ENCODE data around the gene EDA.
"Not testable (repeated sequence)": the region's sequence is repeated elsewhere in the genome, so short reads cannot be mapped to it uniquely, and the experiment has no call there.

Gene EDA

DNA sequence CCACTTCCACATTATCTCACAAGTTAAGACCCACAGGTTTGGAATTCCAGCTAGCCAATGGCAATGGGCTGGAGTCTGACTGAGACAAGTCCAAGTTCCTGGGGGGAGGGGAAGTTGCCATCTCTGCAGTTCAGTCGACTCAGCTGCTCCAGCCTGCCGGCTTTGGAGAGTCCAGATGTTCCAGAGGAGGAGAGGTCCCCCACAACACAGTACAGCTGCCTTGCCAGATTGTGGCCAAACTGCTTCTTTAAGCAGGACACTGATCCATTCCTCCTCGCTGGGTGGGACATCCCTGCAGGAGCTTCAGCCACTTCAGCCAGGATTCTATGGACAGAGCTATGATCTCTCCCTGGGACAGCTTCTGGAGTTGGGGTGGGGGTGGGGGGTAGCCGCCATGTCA is 199.2 kb downstream of the EDA start:
- Histone ChIP-seq H3K27ac (ENCODE audit: low read depth, low read length) (no peak overlapping the region), H3K4me3 (ENCODE audit: low read length) (no peak overlapping the region), H3K9me2 (replicated peaks; ENCODE audit: control insufficient read depth, low read length) (no peaks in the 10 kb centered on the region), H3K4me2 (ENCODE audit: low read length) (no peak overlapping the region), H3K36me3 (ENCODE audit: control insufficient read depth, low read length) (no peaks in the 10 kb centered on the region), H3K79me2 (ENCODE audit: control insufficient read depth, low read length) (no peaks in the 10 kb centered on the region), H3K27me3 (ENCODE audit: control insufficient read depth, low read length) (no peaks in the 10 kb centered on the region), H3F3A (ENCODE audit: control insufficient read depth, insufficient read depth) (no peaks in the 10 kb centered on the region), H4K20me1 (ENCODE audit: control insufficient read depth, insufficient read depth, low read depth, low read length) (no peaks in the 10 kb centered on the region), H3K9me3 (ENCODE audit: control insufficient read depth, insufficient read depth, low read length) (no peaks in the 10 kb centered on the region), H3K4me1 (ENCODE audit: control insufficient read depth, low read length) (no peaks in the 10 kb centered on the region)
- TF ChIP-seq, protein P1, sequence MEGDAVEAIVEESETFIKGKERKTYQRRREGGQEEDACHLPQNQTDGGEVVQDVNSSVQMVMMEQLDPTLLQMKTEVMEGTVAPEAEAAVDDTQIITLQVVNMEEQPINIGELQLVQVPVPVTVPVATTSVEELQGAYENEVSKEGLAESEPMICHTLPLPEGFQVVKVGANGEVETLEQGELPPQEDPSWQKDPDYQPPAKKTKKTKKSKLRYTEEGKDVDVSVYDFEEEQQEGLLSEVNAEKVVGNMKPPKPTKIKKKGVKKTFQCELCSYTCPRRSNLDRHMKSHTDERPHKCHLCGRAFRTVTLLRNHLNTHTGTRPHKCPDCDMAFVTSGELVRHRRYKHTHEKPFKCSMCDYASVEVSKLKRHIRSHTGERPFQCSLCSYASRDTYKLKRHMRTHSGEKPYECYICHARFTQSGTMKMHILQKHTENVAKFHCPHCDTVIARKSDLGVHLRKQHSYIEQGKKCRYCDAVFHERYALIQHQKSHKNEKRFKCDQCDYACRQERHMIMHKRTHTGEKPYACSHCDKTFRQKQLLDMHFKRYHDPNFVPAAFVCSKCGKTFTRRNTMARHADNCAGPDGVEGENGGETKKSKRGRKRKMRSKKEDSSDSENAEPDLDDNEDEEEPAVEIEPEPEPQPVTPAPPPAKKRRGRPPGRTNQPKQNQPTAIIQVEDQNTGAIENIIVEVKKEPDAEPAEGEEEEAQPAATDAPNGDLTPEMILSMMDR (IDR thresholded peaks at IDR 0.05; ENCODE audit: low read depth, low read length, poor library complexity, severe bottlenecking) = no peak
- TF ChIP-seq EZH2phosphoT487 (IDR thresholded peaks at IDR 0.05; ENCODE audit: borderline replicate concordance, low read length) = no peak

DNA sequence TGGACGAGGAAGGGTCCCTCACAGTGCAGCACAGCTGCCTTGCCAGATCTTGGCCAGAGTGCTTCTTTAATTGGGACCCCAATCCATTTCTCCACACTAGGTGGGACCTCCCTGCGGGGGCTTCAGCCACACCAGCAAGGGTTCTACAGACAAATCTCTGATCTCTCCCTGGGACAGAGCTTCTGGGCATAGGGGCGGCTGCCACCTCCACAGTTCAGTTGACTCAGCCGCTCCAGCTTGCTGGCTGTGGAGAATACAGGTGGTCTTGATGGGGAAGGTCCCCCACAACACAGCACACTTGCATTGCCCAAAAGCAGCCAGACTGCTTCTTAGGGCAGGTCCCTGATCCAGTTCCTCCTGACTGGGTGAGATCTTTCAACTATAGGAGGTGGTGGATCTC is 199.6 kb downstream of the EDA start:
- H4K20me1 ChIP-seq (ENCODE audit: control insufficient read depth, insufficient read depth, low read depth, low read length) = no peaks in the 10 kb centered on the region
- H3K79me2 ChIP-seq (ENCODE audit: control insufficient read depth, low read length) = no peaks in the 10 kb centered on the region
- H3K27ac ChIP-seq (ENCODE audit: low read depth, low read length) = no peak overlapping the region
- H3F3A ChIP-seq (ENCODE audit: control insufficient read depth, insufficient read depth) = no peaks in the 10 kb centered on the region
- H3K36me3 ChIP-seq (ENCODE audit: control insufficient read depth, low read length) = no peaks in the 10 kb centered on the region
- no peaks in the 10 kb centered on the region for H3K4me1 ChIP-seq (ENCODE audit: control insufficient read depth, low read length)
- H3K4me3 ChIP-seq (ENCODE audit: low read length) = no peak overlapping the region
- no peak for TF ChIP-seq EZH2phosphoT487 (IDR thresholded peaks at IDR 0.05; ENCODE audit: borderline replicate concordance, low read length)
- H3K27me3 ChIP-seq (ENCODE audit: control insufficient read depth, low read length) = no peaks in the 10 kb centered on the region
- no peak overlapping the region for H3K4me2 ChIP-seq (ENCODE audit: low read length)
- H3K9me3 ChIP-seq (ENCODE audit: control insufficient read depth, insufficient read depth, low read length) = no peaks in the 10 kb centered on the region
- H3K9me2 ChIP-seq (replicated peaks; ENCODE audit: control insufficient read depth, low read length) = no peaks in the 10 kb centered on the region

DNA sequence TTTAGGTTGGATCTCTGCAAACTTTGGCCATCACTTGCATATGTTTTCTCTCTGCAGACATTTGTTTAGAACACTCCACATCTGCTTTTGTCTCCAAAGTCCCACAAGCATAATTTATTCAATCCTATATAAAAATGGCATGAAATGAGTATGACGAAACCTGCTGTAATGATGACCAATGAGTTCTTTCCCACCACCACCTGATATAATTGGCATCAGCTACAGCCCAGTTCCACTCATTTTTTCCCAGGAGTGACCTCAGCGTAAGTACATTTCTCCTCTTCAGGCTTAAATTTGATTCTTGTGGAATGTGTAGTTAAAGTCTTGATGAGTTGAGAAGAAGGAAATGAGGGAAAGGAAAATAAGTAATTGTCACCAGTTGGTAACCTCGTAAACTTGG is 228.7 kb downstream of the EDA start:
- no peaks in the 10 kb centered on the region for H3K9me3 ChIP-seq (ENCODE audit: control insufficient read depth, insufficient read depth, low read length)
- no peaks in the 10 kb centered on the region for H3K27me3 ChIP-seq (ENCODE audit: control insufficient read depth, low read length)
- H3K79me2 ChIP-seq (ENCODE audit: control insufficient read depth, low read length) = no peaks in the 10 kb centered on the region
- no peaks in the 10 kb centered on the region for H3K9me2 ChIP-seq (replicated peaks; ENCODE audit: control insufficient read depth, low read length)
- no peaks in the 10 kb centered on the region for H3K36me3 ChIP-seq (ENCODE audit: control insufficient read depth, low read length)
- no peak overlapping the region for H3K4me3 ChIP-seq (ENCODE audit: low read length)
- H3K4me2 ChIP-seq (ENCODE audit: low read length) = no peak overlapping the region
- H4K20me1 ChIP-seq (ENCODE audit: control insufficient read depth, insufficient read depth, low read depth, low read length) = no peaks in the 10 kb centered on the region
- H3K4me1 ChIP-seq (ENCODE audit: control insufficient read depth, low read length) = no peaks in the 10 kb centered on the region
- H3K27ac ChIP-seq (ENCODE audit: low read depth, low read length) = no peak overlapping the region
- TF ChIP-seq, protein P1 (IDR thresholded peaks at IDR 0.05; ENCODE audit: low read depth, low read length, poor library complexity, severe bottlenecking) = no peak
- no peak for TF ChIP-seq EZH2phosphoT487 (IDR thresholded peaks at IDR 0.05; ENCODE audit: borderline replicate concordance, low read length)
- H3F3A ChIP-seq (ENCODE audit: control insufficient read depth, insufficient read depth) = no peaks in the 10 kb centered on the region

DNA sequence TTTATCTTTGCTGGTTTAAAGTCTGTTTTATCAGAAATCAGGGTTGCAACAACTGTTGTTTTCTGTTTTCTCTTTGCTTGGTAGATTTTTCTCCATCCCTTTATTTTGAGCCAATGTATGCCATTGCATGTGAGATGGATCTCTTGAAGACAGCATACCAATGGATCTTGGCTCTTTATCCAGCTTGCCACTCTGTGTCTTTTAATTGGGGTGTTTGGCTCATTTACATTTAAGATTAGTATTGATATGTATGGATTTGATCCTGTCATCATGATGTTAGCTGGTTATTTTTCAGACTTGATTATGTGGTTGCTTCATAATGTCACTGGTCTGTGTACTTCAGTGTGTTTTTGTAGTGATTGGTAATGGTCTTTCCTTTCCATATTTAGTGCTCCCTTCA is 244.1 kb downstream of the EDA start:
- H3K4me3 ChIP-seq (ENCODE audit: low read length); H3K9me3 ChIP-seq (ENCODE audit: control insufficient read depth, insufficient read depth, low read length); H3K27ac ChIP-seq (ENCODE audit: low read depth, low read length); H3K36me3 ChIP-seq (ENCODE audit: control insufficient read depth, low read length); H3F3A ChIP-seq (ENCODE audit: control insufficient read depth, insufficient read depth); H3K4me1 ChIP-seq (ENCODE audit: control insufficient read depth, low read length); H3K27me3 ChIP-seq (ENCODE audit: control insufficient read depth, low read length); H4K20me1 ChIP-seq (ENCODE audit: control insufficient read depth, insufficient read depth, low read depth, low read length); H3K79me2 ChIP-seq (ENCODE audit: control insufficient read depth, low read length); H3K9me2 ChIP-seq (replicated peaks; ENCODE audit: control insufficient read depth, low read length); H3K4me2 ChIP-seq (ENCODE audit: low read length): not testable (repeated sequence)

All from DOHH2 (cell line).